ENCODE results near the gene SNRK. TPM values are rescaled to one million over a fixed set of nuclear protein-coding genes. Genes with fewer than 3 reads are reported as not detected.

SNRK gene
- total RNA-seq, 6 experiments from 2014 or later, result 10.0 to 13.8 (median 11.6) TPM

GRCh38 chr3:43249405-43249804 lies 36.9 kb upstream of the SNRK start:
- no peak overlapping the region for H3K27ac Mint-ChIP-seq
- H3K27me3 Mint-ChIP-seq (ENCODE audit: insufficient read depth), result peaks cover 56% of the 10 kb centered on the region
- no peak for TF ChIP-seq CTCF (IDR thresholded peaks at IDR 0.05)
- DNase-seq, result no peak
- no peak overlapping the region for H3K4me3 Mint-ChIP-seq
- no peaks in the 10 kb centered on the region for H3K9me3 Mint-ChIP-seq
- peaks cover 5% of the 10 kb centered on the region; the same call in 1 of the 2 replicates for H3K4me1 Mint-ChIP-seq (ENCODE audit: low read depth)
- no peaks in the 10 kb centered on the region for H3K36me3 Mint-ChIP-seq (ENCODE audit: low read depth)

GRCh38 chr3:43253294-43253693 lies 33.0 kb upstream of the SNRK start:
- no peaks in the 10 kb centered on the region for H3K9me3 Mint-ChIP-seq
- TF ChIP-seq CTCF (IDR thresholded peaks at IDR 0.05), result no peak
- H3K4me1 Mint-ChIP-seq (ENCODE audit: low read depth), result peaks cover 3% of the 10 kb centered on the region; the same call in 1 of the 2 replicates
- H3K4me3 Mint-ChIP-seq, result no peak overlapping the region
- DNase-seq, result no peak
- H3K27me3 Mint-ChIP-seq (ENCODE audit: insufficient read depth), result peaks cover 39% of the 10 kb centered on the region
- no peaks in the 10 kb centered on the region for H3K36me3 Mint-ChIP-seq (ENCODE audit: low read depth)
- no peak overlapping the region for H3K27ac Mint-ChIP-seq

- H3K4me1 Mint-ChIP-seq (ENCODE audit: low read depth), result no peaks in the 10 kb centered on the region
- no peak for DNase-seq
- no peaks in the 10 kb centered on the region for H3K9me3 Mint-ChIP-seq
- H3K4me3 Mint-ChIP-seq, result no peak overlapping the region
- H3K36me3 Mint-ChIP-seq (ENCODE audit: low read depth), result no peaks in the 10 kb centered on the region
- no peak overlapping the region for H3K27ac Mint-ChIP-seq
- no peak for TF ChIP-seq CTCF (IDR thresholded peaks at IDR 0.05)
- H3K27me3 Mint-ChIP-seq (ENCODE audit: insufficient read depth), result peaks cover 32% of the 10 kb centered on the region
Measured at GRCh38 chr3:43254125-43254524, 32.2 kb upstream of the SNRK start.

GRCh38 chr3:43255662-43256061 lies 30.7 kb upstream of the SNRK start:
- no peak for TF ChIP-seq CTCF (IDR thresholded peaks at IDR 0.05)
- Mint-ChIP-seq H3K4me3 (no peak overlapping the region), H3K27ac (no peak overlapping the region), H3K9me3 (no peaks in the 10 kb centered on the region), H3K27me3 (ENCODE audit: insufficient read depth) (peaks cover 32% of the 10 kb centered on the region), H3K36me3 (ENCODE audit: low read depth) (no peaks in the 10 kb centered on the region), H3K4me1 (ENCODE audit: low read depth) (no peaks in the 10 kb centered on the region)
- no peak for DNase-seq

GRCh38 chr3:43256714-43257461 lies 29.5 kb upstream of the SNRK start:
- Mint-ChIP-seq H3K27me3 (ENCODE audit: insufficient read depth) (peaks cover 29% of the 10 kb centered on the region), H3K36me3 (ENCODE audit: low read depth) (no peaks in the 10 kb centered on the region), H3K4me1 (ENCODE audit: low read depth) (no peaks in the 10 kb centered on the region), H3K27ac (no peak overlapping the region), H3K4me3 (no peak overlapping the region), H3K9me3 (no peaks in the 10 kb centered on the region)
- no peak for TF ChIP-seq CTCF (IDR thresholded peaks at IDR 0.05)
- no peak for DNase-seq
